Measurements from ENCODE around the gene HP. TPM values are rescaled to one million over a fixed set of nuclear protein-coding genes. Genes with fewer than 3 reads are reported as not detected.
A peak's percentile ranks its signal among the peaks of the same experiment; 100 is the strongest.
"Not testable (repeated sequence)": the region's sequence is repeated elsewhere in the genome, so short reads cannot be mapped to it uniquely, and the experiment has no call there.

Gene HP, protein sequence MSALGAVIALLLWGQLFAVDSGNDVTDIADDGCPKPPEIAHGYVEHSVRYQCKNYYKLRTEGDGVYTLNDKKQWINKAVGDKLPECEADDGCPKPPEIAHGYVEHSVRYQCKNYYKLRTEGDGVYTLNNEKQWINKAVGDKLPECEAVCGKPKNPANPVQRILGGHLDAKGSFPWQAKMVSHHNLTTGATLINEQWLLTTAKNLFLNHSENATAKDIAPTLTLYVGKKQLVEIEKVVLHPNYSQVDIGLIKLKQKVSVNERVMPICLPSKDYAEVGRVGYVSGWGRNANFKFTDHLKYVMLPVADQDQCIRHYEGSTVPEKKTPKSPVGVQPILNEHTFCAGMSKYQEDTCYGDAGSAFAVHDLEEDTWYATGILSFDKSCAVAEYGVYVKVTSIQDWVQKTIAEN
- not detected in 2 replicates for total RNA-seq (2014; rRNA removed; shearing (Covaris generic))

DNA sequence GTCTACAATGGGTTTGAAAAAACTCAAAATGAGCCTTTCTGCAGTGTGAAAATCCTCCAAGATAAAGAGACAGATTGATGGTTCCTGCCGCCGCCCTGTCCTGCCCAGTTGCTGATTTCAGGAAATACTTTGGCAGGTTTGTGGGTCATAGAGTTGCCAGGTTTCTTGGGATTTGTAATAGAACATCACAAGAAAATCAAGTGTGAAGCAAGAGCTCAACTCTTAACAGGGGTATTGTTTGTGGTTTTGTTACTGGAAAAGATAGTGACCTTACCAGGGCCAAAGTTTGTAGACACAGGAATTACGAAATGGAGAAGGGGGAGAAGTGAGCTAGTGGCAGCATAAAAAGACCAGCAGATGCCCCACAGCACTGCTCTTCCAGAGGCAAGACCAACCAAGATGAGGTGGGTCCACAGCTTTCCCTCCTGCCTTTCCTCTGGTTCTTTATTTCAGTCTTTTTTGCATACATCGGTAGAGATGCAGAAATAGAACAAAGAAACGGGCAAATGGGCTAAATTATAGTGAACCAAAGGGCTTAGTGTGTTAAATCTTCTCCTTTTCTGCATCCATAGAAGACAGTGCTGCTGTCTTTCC, at the start of gene HP:
TSS of gene HP (plus strand) at position 252 of the 594 bp plus-strand sequence. CDS start at position 400, 148 bp downstream.
- H3K27me3 ChIP-seq; H3K27ac ChIP-seq; H3K4me3 ChIP-seq; DNase-seq; H3K36me3 ChIP-seq; H3K4me1 ChIP-seq; H3K9me3 ChIP-seq (replicated peaks): not testable (repeated sequence)

DNA sequence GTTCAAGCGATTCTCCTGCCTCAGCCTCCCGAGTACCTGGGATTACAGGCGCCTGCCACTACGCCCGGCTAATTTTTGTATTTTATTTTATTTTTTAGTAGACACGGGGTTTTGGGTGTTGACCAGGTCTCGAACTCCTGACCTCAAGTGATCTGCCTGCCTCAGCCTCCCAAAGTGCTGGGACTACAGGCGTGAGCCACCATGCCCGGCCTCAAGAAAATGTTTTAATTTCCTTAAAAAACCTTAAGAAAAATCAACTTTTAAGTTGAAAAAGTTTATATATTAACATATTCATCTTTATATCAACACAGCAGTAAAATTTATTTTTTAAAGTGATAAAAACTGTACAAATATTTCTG, 46.3 kb upstream of the HP start:
- Histone ChIP-seq H3K27ac (peak overlapping the region; percentile 8; the same call in 1 of the 2 replicates), H3K4me3 (peak overlapping the region; percentile 85)
- DNase-seq; H3K4me1 ChIP-seq; H3K27me3 ChIP-seq; H3K36me3 ChIP-seq; H3K9me3 ChIP-seq (replicated peaks): not testable (repeated sequence)

DNA sequence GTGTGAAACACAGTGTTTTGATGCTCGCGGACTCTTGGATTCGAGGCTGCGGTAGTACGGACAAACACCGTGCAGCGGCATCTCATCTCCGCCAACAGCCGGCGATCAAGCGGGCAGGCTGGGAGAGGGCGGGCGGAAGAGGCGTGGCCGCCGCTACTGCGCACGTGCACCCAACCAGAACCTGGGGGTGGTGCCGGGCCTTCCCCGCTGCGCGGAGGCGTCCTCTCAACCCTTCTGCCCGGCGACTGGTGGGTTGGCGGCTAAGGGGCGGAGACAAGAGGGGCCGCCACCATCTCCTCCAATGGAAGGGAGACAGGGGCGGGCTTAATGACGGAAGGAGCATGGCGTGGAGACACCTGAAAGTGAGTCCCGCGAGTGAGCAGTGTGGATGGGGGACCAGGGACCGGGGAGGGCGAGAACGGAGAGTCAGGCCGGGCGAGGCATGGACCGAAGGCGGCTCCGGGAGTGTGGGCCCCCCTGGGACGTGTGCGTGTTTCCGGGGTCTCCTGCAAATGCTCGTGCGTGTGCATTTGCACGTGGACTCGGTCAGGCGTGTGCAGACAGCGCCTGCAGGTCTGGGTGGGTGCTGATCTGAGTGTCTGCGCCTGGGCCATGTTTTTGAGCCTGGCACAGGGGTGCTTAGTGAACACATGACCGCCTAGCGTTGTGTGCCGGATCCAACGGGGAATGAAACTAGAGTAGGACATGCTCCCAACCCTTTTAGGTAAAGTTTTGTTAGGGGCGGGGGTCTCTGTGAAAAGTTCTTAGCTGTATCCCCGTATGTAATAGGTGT, 45.7 kb upstream of the HP start, which contains the start of gene DHODH:
TSS of gene DHODH (plus strand) at position 321 of the 793 bp plus-strand sequence. CDS start at position 342, 21 bp downstream.
- peak within 1 kb of the TSS; percentile 85 for H3K4me3 ChIP-seq
- H3K9me3 ChIP-seq (replicated peaks) = no peaks in the 10 kb centered on the region
- H3K27ac ChIP-seq = peak within 1 kb of the TSS; percentile 8; the same call in 1 of the 2 replicates

DNA sequence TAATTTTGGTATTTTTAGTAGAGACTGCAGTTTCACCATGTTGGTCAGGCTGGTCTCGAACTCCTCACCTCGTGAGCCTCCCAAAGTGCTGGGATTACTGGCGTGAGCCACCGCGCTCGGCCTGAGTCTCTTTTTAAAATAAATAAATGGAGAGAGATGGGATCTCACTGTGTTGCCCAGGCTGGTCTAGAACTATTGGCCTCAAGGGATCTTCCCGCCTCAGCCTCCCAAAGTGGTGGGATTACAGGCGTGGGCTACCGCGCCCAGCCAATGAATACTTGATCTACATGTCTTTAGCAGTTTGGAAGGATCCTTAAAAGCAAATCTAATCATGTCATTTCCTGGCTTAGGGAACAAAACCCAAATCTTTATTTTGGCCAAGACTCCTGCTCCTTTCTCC, 44.5 kb upstream of the HP start:
- Histone ChIP-seq H3K27ac (no peak overlapping the region), H3K9me3 (replicated peaks) (no peaks in the 10 kb centered on the region), H3K4me1 (no peaks in the 10 kb centered on the region), H3K4me3 (no peak overlapping the region), H3K27me3 (no peaks in the 10 kb centered on the region), H3K36me3 (no peaks in the 10 kb centered on the region)
- no peak for DNase-seq

More for the DNA sequence above, 45.7 kb upstream of the HP start, which contains the start of gene DHODH:
- Histone ChIP-seq H3K27me3 (no peaks in the 10 kb centered on the region), H3K36me3 (no peaks in the 10 kb centered on the region), H3K4me1 (no peaks in the 10 kb centered on the region)
- peak; percentile 95 to 96 for DNase-seq

- no peak overlapping the region for H3K4me3 ChIP-seq
- no peaks in the 10 kb centered on the region for H3K9me3 ChIP-seq (replicated peaks)
- no peak for DNase-seq
- no peaks in the 10 kb centered on the region for H3K27me3 ChIP-seq
- no peaks in the 10 kb centered on the region for H3K4me1 ChIP-seq
- no peaks in the 10 kb centered on the region for H3K36me3 ChIP-seq
- H3K27ac ChIP-seq = no peak overlapping the region
Observed at GRCh38 chr16:72012607-72013006, 41.7 kb upstream of the HP start.

DNA sequence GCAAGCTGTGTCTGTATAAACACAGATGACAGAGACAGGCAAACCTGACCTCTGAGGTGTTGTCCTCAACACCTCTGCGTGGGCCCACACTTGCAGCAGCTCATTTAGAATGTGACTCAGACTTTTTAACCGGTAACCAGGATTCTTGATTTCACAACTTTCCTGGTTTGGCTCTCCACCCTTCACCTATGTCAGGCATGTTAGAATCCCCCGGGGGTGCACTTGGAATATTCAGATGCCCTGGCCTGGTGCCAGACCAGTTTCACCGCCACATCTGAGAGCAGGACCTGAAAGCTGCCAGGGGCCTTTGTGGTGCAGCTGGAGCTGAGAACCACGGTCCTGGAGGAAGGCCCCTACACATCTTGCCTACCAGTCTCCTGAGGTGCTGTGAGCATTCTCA, 40.9 kb upstream of the HP start:
- DNase-seq = peak in 1 of 2 experiments; percentile 11
- no peak overlapping the region for H3K4me3 ChIP-seq
- H3K4me1 ChIP-seq = no peaks in the 10 kb centered on the region
- H3K27me3 ChIP-seq = no peaks in the 10 kb centered on the region
- H3K27ac ChIP-seq = no peak overlapping the region
- H3K9me3 ChIP-seq (replicated peaks) = no peaks in the 10 kb centered on the region
- no peaks in the 10 kb centered on the region for H3K36me3 ChIP-seq

GRCh38 chr16:72013888-72014581, 40.3 kb upstream of the HP start:
- Histone ChIP-seq H3K9me3 (replicated peaks) (no peaks in the 10 kb centered on the region), H3K27ac (no peak overlapping the region)
- no peak for DNase-seq

GRCh38 chr16:72014675-72015074, 39.6 kb upstream of the HP start:
- H3K36me3 ChIP-seq = no peaks in the 10 kb centered on the region
- H3K9me3 ChIP-seq (replicated peaks) = no peaks in the 10 kb centered on the region
- no peaks in the 10 kb centered on the region for H3K4me1 ChIP-seq
- no peaks in the 10 kb centered on the region for H3K27me3 ChIP-seq
- H3K4me3 ChIP-seq = no peak overlapping the region
- H3K27ac ChIP-seq = no peak overlapping the region
- no peak for DNase-seq

More at GRCh38 chr16:72013888-72014581, 40.3 kb upstream of the HP start:
- Histone ChIP-seq H3K4me1 (no peaks in the 10 kb centered on the region), H3K27me3 (no peaks in the 10 kb centered on the region), H3K4me3 (no peak overlapping the region), H3K36me3 (no peaks in the 10 kb centered on the region)

DNA sequence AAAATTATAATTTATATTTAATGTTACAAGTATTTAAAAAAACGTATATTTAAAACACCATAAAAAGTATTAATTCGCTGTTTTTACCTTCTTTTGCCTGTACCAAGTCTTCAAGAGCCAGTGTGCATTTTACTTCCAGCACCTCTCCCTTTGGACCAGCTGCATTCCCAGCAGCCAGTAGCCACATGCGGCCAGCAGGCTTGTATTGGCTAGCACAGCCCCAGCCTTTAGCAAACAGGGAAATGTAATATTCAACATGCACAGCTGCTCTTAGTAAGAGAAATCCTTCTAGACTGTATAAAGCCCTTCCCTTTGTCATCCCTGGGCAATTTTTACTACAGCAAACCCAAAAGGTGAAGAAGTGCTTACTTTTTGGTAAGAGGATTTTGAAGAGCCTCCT, 39.2 kb upstream of the HP start:
- Histone ChIP-seq H3K9me3 (replicated peaks) (no peaks in the 10 kb centered on the region), H3K4me3 (no peak overlapping the region), H3K36me3 (no peaks in the 10 kb centered on the region), H3K27me3 (no peaks in the 10 kb centered on the region), H3K4me1 (no peaks in the 10 kb centered on the region), H3K27ac (no peak overlapping the region)
- no peak for DNase-seq

- Histone ChIP-seq H3K4me1 (no peaks in the 10 kb centered on the region), H3K36me3 (no peaks in the 10 kb centered on the region), H3K9me3 (replicated peaks) (no peaks in the 10 kb centered on the region), H3K27ac (no peak overlapping the region), H3K4me3 (no peak overlapping the region), H3K27me3 (no peaks in the 10 kb centered on the region)
- no peak for DNase-seq
Observed at GRCh38 chr16:72018470-72018869, 35.8 kb upstream of the HP start.

DNA sequence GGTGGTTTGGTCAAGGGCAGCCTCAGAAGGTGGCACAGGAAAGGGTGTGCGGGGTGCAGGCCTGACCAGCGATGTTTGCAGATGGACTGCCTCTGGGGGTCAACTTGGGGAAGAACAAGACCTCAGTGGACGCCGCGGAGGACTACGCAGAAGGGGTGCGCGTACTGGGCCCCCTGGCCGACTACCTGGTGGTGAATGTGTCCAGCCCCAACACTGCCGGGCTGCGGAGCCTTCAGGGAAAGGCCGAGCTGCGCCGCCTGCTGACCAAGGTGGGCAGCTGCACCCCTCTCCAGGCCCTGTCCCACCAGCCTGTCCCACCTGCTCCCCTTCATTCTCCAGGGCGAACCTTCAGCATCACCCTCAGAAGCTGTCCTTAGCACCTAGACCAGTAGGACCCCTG, 33.3 kb upstream of the HP start:
- Histone ChIP-seq H3K4me1 (no peaks in the 10 kb centered on the region), H3K36me3 (no peaks in the 10 kb centered on the region), H3K4me3 (no peak overlapping the region), H3K9me3 (replicated peaks) (no peaks in the 10 kb centered on the region), H3K27me3 (no peaks in the 10 kb centered on the region), H3K27ac (no peak overlapping the region)
- no peak for DNase-seq

DNA sequence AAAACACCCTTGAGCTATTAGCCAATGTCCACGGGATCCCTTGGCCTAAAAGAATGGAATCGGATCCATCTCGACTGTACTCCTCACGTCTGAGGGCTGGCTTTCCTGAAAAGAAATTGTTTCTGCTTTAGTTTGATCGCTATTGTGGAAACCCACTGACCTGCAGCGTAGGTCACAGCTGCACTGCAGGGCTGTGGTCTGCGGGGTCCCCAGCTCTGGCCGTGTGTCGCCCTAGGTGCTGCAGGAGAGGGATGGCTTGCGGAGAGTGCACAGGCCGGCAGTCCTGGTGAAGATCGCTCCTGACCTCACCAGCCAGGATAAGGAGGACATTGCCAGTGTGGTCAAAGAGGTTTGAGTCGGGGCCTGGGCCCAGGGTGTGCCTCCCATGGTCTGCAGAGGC, 32.2 kb upstream of the HP start:
- DNase-seq = no peak
- Histone ChIP-seq H3K9me3 (replicated peaks) (no peaks in the 10 kb centered on the region), H3K27ac (no peak overlapping the region), H3K36me3 (no peaks in the 10 kb centered on the region), H3K4me1 (no peaks in the 10 kb centered on the region), H3K27me3 (no peaks in the 10 kb centered on the region), H3K4me3 (no peak overlapping the region)

- no peak overlapping the region for H3K4me3 ChIP-seq
- no peaks in the 10 kb centered on the region for H3K36me3 ChIP-seq
- no peaks in the 10 kb centered on the region for H3K4me1 ChIP-seq
- no peaks in the 10 kb centered on the region for H3K27me3 ChIP-seq
- H3K27ac ChIP-seq = no peak overlapping the region
- DNase-seq = no peak
- no peaks in the 10 kb centered on the region for H3K9me3 ChIP-seq (replicated peaks)
Observed at GRCh38 chr16:72023962-72024361, 30.3 kb upstream of the HP start.

GRCh38 chr16:72024862-72025382, 29.4 kb upstream of the HP start:
- H3K36me3 ChIP-seq = no peaks in the 10 kb centered on the region

More at GRCh38 chr16:72024862-72025382, 29.4 kb upstream of the HP start:
- Histone ChIP-seq H3K9me3 (replicated peaks) (no peaks in the 10 kb centered on the region), H3K4me1 (no peaks in the 10 kb centered on the region), H3K27me3 (no peaks in the 10 kb centered on the region), H3K27ac (no peak overlapping the region), H3K4me3 (no peak overlapping the region)
- DNase-seq = no peak
